NK-92 (cell line): ENCODE measurements around the gene MLIP.

Source experiments
- DNase-seq: peaks from one replicate; lab custom pipeline; 2025; ENCODE audit not compliant: unreplicated experiment; lab: John Stamatoyannopoulos, UW

The MLIP gene

DNA sequence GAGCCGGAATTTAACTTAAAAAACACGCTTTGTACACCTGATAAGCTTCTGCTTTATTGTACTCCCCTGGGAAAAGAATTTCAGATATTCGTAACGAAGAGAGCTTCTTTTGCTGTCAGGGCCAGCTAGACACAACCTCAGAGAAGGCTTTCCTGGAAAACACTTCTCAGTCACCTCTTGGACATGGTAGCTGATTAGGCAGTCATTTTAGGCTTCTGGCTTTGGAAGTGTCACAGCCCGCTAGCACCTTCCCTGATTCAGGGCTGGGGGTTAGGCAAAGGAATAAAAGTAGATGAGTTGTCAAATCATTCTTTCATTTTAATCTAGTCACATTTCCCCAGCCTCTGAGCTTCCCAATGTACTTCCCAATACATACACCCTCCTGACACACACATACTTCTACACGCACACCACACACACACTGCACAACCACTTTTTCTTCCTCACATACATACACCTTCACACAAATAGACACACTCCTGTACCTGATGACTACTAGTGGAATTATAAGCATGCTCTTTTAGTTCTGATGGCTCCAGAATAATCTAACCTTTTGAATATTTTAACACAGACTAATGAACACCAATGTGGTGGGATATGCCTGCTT, 162.1 kb downstream of the MLIP start:
- DNase-seq, result no peak

- DNase-seq, result no peak
Measured at GRCh38 chr6:54274383-54274782, 163.1 kb downstream of the MLIP start.

DNA sequence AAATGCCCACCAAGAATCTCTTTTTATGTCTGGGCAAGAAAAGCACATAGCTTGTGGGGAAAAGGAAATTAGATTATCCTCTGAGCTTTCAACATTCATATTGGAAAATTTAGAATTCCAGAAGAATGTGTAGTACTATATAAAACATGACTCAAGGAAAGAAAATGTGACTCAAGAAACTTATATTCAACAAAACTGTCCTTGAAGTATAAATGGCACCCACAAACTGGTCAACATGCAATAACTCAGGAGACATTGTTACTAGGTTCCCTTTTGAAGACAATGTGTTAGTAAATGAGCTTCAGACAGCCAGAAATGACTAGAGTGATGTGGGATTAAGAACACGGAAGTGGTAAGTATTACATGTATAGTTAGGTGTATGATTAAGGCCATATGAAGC, 170.9 kb downstream of the MLIP start:
- no peak for DNase-seq

GRCh38 chr6:54284161-54284860, 173.1 kb downstream of the MLIP start:
- DNase-seq, result no peak

DNA sequence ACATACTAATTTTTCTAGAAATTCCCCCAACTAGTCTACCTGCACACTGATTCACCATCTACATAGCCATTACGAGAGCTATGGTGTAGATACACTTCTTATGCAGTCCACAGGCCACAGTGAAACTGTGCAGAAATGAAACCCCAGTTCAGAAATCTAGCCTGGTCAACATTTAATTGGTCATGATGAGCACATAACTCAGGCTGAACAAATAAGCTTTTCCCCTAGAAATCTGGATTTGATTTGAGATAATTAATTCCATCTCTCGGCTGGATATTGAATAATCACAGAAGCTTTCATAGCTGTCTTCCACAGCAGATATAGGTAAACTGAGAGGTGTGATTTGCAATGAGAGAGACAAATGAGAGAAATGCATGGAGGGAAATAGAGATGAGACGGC, 174.4 kb downstream of the MLIP start:
- DNase-seq, result no peak

- DNase-seq, result no peak
Measured at GRCh38 chr6:54286141-54286540, 174.9 kb downstream of the MLIP start.

DNA sequence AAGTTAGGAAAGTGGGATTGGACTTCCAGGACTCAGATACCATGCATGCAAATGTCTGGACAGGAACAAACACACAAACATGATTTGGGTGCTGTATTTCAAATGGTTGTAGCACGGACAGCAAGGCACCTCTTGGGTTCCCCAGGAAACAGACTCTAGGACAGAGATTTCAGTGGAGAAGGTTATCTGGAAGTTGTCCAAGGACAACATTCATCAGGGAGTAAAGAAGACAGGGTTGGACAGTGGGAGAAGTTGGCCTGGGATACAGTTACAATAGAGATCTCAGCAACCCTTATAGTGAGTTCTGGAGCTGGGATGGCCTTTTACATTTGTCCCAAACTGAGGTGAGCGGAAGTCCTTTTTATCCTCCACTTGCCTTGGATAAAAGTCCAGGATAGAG, 177.2 kb downstream of the MLIP start:
- no peak for DNase-seq

- no peak for DNase-seq
Measured at GRCh38 chr6:54289426-54289825, 178.2 kb downstream of the MLIP start.

- no peak for DNase-seq
Measured at GRCh38 chr6:54291146-54291545, 179.9 kb downstream of the MLIP start.

DNA sequence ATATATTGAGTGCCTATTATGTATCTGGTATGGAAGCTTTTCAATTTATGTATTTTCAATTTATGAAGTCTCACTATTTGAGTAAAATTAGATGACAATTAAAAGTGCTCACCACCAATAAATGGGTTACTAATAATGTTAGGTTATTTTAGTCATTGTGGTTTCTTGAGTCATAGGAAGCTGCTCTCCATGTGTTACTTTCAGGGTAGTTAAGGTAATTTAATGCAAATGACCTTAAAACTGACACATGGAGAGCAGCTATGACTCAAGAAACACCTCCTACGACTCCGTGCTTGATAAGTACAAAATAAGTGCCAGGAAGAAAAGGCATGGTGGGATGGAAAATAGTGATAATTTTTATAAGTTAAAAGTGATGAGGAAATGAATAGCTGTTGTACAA, 180.5 kb downstream of the MLIP start:
- DNase-seq, result no peak

DNA sequence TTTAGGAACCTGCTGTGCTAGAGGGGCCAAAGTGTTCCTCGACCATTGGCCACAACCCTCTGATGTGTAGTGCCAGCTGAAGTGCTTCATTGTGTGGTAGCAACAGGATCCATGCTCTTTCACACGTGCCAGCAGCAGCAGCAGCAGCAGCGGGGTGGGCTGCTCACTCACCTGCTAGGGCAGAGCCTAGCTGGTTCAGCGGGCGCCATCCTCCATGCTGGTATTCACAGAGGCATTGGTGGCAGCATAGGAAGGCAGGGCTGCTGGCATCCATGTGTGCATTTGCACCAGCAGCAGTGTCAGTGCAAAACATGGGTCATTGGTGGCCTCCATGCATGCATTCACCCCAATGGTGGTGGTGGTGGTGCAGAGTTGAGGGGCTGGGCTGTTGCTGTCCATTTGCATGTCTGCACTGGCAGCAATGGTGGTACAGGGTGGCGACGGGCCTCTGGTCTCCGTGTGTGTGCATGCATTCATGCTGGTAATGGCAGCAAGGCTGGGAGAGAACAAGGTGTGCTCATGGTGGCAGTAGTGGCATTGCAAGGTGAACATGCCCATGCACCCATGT, 183.8 kb downstream of the MLIP start:
- DNase-seq, result no peak

GRCh38 chr6:54299542-54300269, 188.5 kb downstream of the MLIP start:
- DNase-seq, result no peak

GRCh38 chr6:54301770-54302169, 190.5 kb downstream of the MLIP start:
- DNase-seq, result no peak

GRCh38 chr6:54307439-54307910, 196.2 kb downstream of the MLIP start:
- no peak for DNase-seq

DNA sequence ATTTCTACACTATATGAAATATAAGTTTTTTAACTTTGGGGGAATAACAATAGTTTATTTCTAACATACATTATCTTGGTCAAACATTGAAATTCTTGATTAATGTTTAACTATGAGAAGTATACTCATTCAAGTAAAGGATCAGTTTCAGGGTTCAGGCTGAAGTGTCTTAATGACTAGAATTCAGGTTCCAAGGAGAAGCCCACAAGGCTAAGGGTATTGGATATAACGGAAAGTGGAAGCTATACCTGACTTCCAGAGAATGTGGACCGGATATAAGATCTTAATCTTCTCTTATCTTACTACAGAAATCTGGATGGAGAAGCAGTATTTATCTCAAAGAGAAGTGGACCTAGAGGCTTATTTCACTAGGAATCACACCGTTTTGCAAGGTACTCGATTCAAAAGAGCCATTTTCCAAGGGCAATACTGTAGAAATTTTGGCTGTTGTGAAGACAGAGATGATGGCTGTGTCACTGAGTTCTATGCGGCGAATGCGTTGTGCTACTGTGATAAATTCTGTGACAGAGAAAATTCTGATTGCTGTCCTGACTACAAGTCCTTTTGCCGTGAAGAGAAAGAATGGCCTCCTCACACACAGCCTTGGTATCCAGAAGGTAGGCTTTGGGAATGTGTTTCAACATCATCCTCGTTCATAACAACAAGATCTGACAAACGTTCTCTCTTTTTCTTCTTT, 197.2 kb downstream of the MLIP start, which contains the start of gene TINAG:
Gene TINAG (plus strand): TSS at position 153 of the 697 bp plus-strand sequence. CDS start 110 bp downstream, at position 263.
- no peak for DNase-seq

GRCh38 chr6:54308986-54309315, 197.7 kb downstream of the MLIP start:
- no peak for DNase-seq

- no peak for DNase-seq
Measured at GRCh38 chr6:54310377-54311152, 199.3 kb downstream of the MLIP start.

- DNase-seq, result no peak
Measured at GRCh38 chr6:54315656-54316055, 204.4 kb downstream of the MLIP start.
